SH-SY5Y (cell line): ENCODE results near the gene DCAF8.

Experiments
- GATA2 ChIP-seq: IDR thresholded peaks from 2 replicates; pipeline ENCODE4 v1.6.1; 2011; ENCODE audit warnings: mild to moderate bottlenecking, low read depth, low read length
- GATA3 ChIP-seq: IDR thresholded peaks from 2 replicates; pipeline ENCODE4 v1.6.1; 2011; ENCODE audit warnings: low read depth, mild to moderate bottlenecking, low read length, moderate library complexity

The DCAF8 gene

GRCh38 chr1:160224606-160225005 lies 37.7 kb downstream of the DCAF8 start:
- TF ChIP-seq GATA3: no peak
- no peak for TF ChIP-seq GATA2

DNA sequence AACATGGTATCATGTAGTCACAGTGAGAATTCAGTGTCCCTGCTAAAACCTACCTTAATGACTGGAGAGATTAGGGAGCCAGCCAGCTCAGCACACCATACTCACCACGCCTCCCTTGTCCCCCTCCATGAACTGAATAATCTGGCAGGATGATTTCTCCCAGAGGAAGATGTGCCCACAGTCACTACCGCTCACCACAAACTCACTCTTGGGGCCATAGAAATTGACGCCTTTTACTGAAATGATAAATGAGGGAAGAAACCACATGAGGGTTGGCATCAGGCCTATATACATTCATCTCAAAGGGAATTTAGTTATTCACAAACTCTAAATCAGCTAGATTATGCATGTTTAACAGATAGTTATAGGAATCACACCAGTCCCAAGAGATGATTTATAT lies 39.8 kb downstream of the DCAF8 start:
- no peak for TF ChIP-seq GATA3
- TF ChIP-seq GATA2: no peak

GRCh38 chr1:160221089-160221488 lies 41.3 kb downstream of the DCAF8 start:
- TF ChIP-seq GATA3 (no peak), GATA2 (no peak)

- no peak for TF ChIP-seq GATA2
- no peak for TF ChIP-seq GATA3
Observed at GRCh38 chr1:160220301-160220700, 42.0 kb downstream of the DCAF8 start.

- TF ChIP-seq GATA3 (no peak), GATA2 (no peak)
Observed at GRCh38 chr1:160219062-160219929, 43.1 kb downstream of the DCAF8 start.

DNA sequence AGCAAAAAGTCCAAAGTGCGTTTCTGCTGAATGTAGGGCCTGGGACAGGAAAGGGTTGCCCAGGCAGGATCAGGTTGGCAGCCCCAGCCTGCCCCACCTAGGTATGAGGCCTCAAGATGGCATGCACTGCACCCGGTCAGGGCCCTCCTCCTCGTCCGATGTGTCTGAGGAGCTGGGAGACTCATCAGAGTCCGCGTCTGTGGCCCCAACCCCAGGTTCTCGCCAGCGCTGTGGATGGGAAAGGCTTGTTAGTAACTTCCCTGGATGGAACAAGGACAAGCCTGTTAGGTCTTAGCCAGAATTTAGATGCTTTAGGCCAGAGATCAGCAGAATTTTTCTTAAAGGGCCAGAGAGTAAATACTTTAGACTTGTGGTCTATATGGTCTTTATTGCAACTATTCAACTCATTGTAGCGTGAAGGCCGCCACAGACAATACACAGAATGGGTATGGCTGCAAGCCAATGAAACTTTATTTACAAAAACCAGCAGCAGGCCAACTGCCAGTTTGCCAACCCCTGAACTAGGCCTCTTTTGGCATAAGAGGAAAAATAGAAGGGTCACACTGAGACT lies 44.8 kb downstream of the DCAF8 start:
- no peak for TF ChIP-seq GATA2
- no peak for TF ChIP-seq GATA3

GRCh38 chr1:160216301-160216700 lies 46.0 kb downstream of the DCAF8 start:
- no peak for TF ChIP-seq GATA3
- TF ChIP-seq GATA2: no peak

DNA sequence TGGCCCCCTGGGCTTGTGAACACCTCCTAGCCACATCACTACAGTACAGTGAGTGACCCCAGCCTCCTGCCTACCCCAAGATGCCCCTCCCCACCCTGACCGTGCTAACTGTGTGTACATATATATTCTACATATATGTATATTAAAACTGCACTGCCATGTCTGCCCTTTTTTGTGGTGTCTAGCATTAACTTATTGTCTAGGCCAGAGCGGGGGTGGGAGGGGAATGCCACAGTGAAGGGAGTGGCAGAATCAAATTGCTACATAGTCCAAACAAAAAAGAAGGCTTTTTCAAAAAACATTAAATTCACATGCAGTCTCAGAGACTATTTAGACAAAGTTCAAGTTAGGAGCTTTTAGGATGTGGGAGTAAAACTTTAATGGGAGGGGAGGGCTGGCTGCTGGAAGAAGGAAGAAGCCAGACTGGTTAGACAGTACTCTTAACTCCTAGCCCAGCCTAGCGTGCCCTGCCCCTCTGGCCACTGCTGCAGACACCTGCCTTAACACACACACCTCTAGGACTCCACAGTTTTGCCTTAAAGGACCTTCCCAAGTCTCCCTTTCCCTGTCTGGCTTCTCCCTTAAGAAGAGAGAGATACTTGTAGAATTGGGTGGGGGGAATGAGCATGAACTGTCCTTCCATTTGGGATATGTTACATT lies 47.7 kb downstream of the DCAF8 start:
- TF ChIP-seq GATA2 (no peak), GATA3 (no peak)

GRCh38 chr1:160211046-160211790 lies 51.1 kb downstream of the DCAF8 start:
- TF ChIP-seq GATA3 (no peak), GATA2 (no peak)

GRCh38 chr1:160210561-160210960 lies 51.8 kb downstream of the DCAF8 start:
- no peak for TF ChIP-seq GATA3

- TF ChIP-seq GATA2 (peak; percentile 86), GATA3 (no peak)
Observed at GRCh38 chr1:160209321-160210046, 52.9 kb downstream of the DCAF8 start.

DNA sequence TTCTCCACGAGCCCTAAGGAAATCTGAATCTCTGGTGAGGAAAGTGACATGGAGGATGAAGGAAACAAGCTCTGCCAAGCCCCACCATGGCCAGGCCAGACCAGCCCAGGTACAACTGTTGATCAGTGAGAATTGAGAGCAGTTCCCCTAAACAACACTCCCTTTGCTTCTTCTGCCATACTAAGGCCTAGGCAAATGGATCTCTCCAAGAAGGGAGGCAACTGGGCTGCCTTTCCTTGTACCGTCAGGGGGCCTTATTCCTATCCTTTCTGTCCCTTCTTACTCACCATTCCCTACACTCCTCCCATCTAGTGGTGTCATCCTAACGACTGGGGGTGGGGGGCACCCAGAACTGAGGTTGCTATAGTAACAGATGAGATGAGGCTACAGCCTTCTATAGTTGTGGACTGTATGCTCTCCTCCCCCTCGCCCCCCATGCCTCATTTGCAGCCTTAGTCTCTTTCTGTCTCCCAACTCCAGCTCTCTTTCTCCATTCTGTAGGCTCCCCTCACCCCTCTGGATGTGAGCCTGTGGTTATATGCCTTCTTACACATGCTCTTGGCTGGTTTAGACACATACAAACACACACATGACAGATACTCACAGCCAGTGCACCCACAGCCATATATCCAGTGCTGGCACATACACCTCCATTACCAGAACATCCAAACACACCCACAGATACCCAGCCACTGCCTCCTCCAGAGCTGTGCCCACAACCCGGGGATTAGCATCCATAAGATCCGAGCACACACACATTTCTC lies 53.6 kb downstream of the DCAF8 start:
- TF ChIP-seq GATA2 (no peak), GATA3 (no peak)
